GM21526 (cell line): ENCODE data around the gene DISP3.

ENCODE experiments used
- ATAC-seq: cut with Tn5 transposase; IDR thresholded peaks from one replicate; pipeline ENCODE4 v1.9.1; 2021; ENCODE audit warnings: moderate library complexity; ENCODE audit not compliant: unreplicated experiment, low FRiP score

Gene DISP3, protein sequence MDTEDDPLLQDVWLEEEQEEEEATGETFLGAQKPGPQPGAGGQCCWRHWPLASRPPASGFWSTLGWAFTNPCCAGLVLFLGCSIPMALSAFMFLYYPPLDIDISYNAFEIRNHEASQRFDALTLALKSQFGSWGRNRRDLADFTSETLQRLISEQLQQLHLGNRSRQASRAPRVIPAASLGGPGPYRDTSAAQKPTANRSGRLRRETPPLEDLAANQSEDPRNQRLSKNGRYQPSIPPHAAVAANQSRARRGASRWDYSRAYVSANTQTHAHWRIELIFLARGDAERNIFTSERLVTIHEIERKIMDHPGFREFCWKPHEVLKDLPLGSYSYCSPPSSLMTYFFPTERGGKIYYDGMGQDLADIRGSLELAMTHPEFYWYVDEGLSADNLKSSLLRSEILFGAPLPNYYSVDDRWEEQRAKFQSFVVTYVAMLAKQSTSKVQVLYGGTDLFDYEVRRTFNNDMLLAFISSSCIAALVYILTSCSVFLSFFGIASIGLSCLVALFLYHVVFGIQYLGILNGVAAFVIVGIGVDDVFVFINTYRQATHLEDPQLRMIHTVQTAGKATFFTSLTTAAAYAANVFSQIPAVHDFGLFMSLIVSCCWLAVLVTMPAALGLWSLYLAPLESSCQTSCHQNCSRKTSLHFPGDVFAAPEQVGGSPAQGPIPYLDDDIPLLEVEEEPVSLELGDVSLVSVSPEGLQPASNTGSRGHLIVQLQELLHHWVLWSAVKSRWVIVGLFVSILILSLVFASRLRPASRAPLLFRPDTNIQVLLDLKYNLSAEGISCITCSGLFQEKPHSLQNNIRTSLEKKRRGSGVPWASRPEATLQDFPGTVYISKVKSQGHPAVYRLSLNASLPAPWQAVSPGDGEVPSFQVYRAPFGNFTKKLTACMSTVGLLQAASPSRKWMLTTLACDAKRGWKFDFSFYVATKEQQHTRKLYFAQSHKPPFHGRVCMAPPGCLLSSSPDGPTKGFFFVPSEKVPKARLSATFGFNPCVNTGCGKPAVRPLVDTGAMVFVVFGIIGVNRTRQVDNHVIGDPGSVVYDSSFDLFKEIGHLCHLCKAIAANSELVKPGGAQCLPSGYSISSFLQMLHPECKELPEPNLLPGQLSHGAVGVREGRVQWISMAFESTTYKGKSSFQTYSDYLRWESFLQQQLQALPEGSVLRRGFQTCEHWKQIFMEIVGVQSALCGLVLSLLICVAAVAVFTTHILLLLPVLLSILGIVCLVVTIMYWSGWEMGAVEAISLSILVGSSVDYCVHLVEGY (N-terminal part only)

GRCh38 chr1:11478571-11479374 lies at the start of gene DISP3:
Gene DISP3 (plus strand): TSS chr1:11479155. CDS start chr1:11500993, 21,838 bp downstream.
- ATAC-seq: peak; percentile 55

DNA sequence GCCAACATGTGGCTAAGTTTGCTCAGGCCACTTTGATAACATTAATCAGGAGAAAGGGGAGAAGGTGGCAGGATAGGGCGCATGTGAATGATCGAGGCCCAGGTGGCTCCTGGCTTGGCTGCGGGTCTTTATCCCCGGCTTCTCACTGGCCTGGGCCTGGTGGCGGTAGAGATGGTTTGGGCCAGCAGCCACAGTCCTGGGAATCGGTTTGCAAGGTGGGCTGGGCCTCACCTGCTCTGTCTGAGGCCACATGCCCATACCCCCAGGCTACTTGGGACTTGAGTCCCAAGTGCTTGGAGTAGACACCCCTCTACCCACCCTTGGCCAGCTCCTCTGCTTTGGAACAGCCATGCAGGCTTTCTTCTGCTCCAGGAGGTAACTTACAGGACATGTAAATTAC lies 49.7 kb upstream of the DISP3 start:
- ATAC-seq: no peak

- no peak for ATAC-seq
Measured at GRCh38 chr1:11429935-11430334, 49.0 kb upstream of the DISP3 start.

DNA sequence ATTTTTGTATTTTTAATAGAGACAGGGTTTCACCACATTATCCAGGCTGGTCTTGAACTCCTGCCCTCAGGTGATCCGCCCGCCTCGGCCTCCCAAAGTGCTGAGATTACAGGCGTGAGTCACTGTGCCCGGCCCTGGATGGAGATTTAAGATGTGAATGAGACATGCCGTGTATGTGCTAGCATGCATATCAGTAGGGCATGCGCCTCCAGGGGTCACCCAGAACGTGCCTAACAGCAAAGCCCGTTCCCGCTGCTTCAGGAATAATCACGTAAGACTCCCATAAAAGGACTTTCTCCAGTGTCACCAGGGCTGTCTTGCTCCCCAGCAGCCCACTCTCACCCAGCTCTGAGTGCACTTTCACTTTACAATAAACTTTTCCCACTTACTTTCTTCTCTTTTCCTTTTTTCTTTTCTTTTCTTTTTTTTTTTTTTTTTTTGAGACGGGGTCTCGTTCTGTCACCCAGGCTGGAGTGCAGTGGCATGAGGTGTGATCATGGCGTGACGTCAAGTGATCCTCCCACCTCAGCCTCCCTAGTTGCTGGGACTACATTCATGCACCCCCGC lies 46.9 kb upstream of the DISP3 start:
- no peak for ATAC-seq

GRCh38 chr1:11432526-11432925 lies 46.4 kb upstream of the DISP3 start:
- ATAC-seq: no peak

DNA sequence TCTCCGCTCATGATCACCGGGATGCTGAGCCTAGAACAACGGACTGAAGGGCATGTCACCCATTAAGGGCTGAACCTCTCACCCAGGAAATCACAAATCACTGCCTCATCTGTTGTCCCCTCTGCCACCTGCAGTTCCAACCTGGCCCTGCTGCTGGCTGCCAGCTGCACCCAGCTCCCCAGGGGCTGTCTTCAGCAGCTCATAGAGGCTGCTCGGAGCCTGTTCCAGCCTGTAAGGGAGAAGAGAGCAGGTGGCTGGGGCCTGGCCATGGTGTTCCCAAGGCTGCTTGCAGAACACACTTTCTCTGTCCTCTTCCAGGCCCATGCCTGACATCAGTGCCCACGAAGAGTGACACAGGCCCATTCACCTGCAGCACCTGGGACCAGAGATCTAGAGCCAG lies 44.5 kb upstream of the DISP3 start:
- no peak for ATAC-seq

DNA sequence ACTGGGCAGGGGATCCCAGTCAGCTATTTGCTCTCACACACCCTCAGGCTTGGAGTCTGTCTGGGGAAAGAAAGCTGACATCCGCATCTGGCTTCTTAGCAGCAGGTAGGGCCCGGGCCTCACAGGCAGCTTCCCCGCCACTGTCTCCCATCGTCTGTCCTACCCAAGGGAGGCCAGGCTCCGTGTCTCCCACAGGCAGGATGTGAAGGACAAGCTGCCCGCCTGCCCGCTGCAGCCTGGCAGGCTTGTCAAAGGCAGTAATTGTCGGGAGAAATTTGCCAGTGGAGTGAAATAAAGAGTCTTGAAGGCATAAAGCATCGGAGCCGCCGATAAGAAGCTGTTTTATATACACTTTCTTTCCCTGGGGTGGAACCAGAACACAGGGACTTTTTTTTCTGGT lies 44.0 kb upstream of the DISP3 start:
- no peak for ATAC-seq

DNA sequence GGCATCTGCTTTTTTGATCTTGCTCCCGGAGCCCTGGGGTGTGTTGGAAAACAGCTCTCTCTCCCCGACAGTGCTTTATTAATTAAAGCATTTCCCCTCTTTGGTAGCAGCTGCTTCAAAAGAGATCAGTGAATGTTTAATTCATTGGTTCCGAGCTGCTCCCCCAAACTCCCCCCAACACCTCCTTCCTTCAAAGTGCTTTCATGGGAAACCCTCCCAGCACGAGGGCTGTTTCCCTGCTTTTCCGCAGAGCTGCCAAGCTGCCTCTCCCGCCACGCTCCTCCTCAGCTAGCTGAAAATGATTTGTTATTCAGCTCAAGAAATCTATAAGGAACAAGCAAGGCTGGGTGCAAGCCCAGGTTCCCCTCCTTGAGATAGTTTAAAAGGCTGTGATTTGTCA lies 40.0 kb upstream of the DISP3 start:
- no peak for ATAC-seq

- ATAC-seq: no peak
Measured at GRCh38 chr1:11441211-11441952, 37.6 kb upstream of the DISP3 start.

DNA sequence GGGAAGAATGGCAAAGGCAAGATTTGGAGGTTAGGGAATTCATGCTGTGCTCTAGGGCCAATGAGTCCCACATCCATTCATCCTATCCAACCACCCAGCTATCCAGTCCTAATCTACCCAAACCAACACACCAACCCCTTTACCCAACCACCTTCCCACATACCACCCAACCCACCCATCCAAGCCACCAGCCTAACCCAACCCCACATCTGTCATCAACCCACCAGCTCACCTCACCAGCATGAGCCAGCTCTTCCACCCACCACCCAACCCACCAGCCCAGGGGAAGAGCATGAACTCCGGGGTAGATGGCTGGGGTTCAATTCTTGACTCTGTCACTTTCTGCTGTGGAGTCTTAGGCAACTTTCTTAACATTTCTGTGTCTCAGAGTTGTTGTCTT lies 35.9 kb upstream of the DISP3 start:
- no peak for ATAC-seq

GRCh38 chr1:11443961-11444658 lies 34.8 kb upstream of the DISP3 start:
- no peak for ATAC-seq

- no peak for ATAC-seq
Measured at GRCh38 chr1:11444907-11445306, 34.0 kb upstream of the DISP3 start.

- no peak for ATAC-seq
Measured at GRCh38 chr1:11447903-11448302, 31.1 kb upstream of the DISP3 start.

- no peak for ATAC-seq
Measured at GRCh38 chr1:11448373-11449099, 30.4 kb upstream of the DISP3 start.

DNA sequence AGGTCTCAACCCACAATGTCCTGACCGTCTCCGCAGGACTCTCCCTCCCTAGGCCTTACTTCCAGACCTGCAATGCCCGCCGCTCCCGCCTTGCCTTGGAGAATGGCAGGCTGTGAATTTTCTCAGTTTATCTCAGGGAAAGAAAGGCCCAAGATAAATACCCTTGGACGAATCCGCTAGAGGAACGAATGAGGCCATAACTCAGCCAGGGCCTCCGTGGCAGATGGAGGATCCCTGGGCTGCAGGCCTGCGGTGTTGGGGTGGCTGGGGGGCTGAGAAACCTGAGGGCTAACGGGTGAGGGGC lies 29.9 kb upstream of the DISP3 start:
- no peak for ATAC-seq

DNA sequence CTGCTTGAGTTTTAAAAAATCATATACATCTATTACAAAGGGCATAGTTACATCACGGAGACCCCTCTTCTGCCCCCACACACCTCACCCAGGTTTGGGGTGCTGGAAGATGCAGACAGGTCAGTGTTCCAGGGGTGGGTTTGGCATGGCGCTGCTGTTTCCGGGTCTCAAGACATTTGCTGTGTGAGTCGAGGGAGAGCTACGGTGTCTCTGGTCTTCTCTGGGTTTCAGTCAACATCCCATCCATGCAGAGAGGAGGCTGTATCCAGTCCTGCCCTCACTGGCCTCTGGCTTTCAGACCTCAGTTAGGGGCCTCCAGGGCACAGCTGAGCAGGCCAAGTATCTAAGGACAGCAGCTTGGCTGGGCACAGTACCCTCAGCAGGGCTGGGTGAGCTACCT lies 28.6 kb upstream of the DISP3 start:
- no peak for ATAC-seq

- no peak for ATAC-seq
Measured at GRCh38 chr1:11453742-11454491, 25.0 kb upstream of the DISP3 start.
